IMR-90 (cell line): ENCODE measurements around the gene CDKN2B-AS1. TPM values are rescaled to one million over a fixed set of nuclear protein-coding genes. Genes with fewer than 3 reads are reported as not detected.

Experiments used
- ATAC-seq: fragments of 200-7000 bp; cut with Tn5 transposase; 2 replicates; pipeline ENCODE4 v1.9.1; 2020; ENCODE audit warnings: low read depth, mild to moderate bottlenecking, moderate library complexity
- BruUV-seq: library from RNA; stranded (reverse); fragments of 400-500 nt; replicated peaks from 2 replicates; lab custom pipeline; 2021; lab: Mats Ljungman, UMichigan
- CTCF ChIA-PET: fragments of 300-600 bp; formaldehyde crosslinking; extraction: SDS; loops from one replicate; lab custom pipeline; 2021; ENCODE audit warnings: antibody characterized with exemption; lab: Yijun Ruan, JAX
- POLR2A ChIA-PET: fragments of 300-600 bp; sonication (Branson Sonifier 250); formaldehyde crosslinking; loops from one replicate; lab custom pipeline; 2022; ENCODE audit warnings: antibody characterized with exemption; ENCODE audit not compliant: unreplicated experiment; lab: Charles Lee
- DNase-seq: peaks from one replicate; pipeline ENCODE4 v3.0.0; 2013
- H2AFZ ChIP-seq: replicated peaks from 2 replicates; pipeline ENCODE3; 2013; ENCODE audit warnings: low read length, mild to moderate bottlenecking; ENCODE audit not compliant: poor library complexity
- H2AK5ac ChIP-seq: 2 replicates; pipeline ENCODE4 v1.6.1; 2013; ENCODE audit warnings: low read depth, low read length, inconsistent platforms
- H2AK9ac ChIP-seq: replicated peaks from 2 replicates; pipeline ENCODE3; 2013; ENCODE audit warnings: mild to moderate bottlenecking, low read depth, low read length, moderate library complexity; ENCODE audit not compliant: poor library complexity
- H2BK120ac ChIP-seq: 2 replicates; pipeline ENCODE4 v1.6.1; 2013; ENCODE audit warnings: low read depth, low read length, inconsistent platforms
- H2BK15ac ChIP-seq: 3 replicates; pipeline ENCODE4 v1.6.1; 2013; ENCODE audit warnings: low read depth, low read length, inconsistent platforms
- H2BK20ac ChIP-seq: 2 replicates; pipeline ENCODE4 v1.6.1; 2013; ENCODE audit warnings: low read depth, mild to moderate bottlenecking, inconsistent platforms, low read length, moderate library complexity
- H2BK5ac ChIP-seq: 2 replicates; pipeline ENCODE4 v1.6.1; 2013; ENCODE audit warnings: mild to moderate bottlenecking, low read depth, low read length, inconsistent platforms; ENCODE audit not compliant: poor library complexity, severe bottlenecking
- H3K14ac ChIP-seq: replicated peaks from 2 replicates; pipeline ENCODE4 v1.6.1; 2013; ENCODE audit warnings: low read depth, low read length, inconsistent platforms
- H3K18ac ChIP-seq: 2 replicates; pipeline ENCODE4 v1.6.1; 2013; ENCODE audit warnings: low read depth, low read length, control low read depth
- H3K23ac ChIP-seq: 2 replicates; pipeline ENCODE4 v1.6.1; 2013; ENCODE audit warnings: low read depth, low read length, inconsistent platforms
- H3K27ac ChIP-seq: 2 replicates; pipeline ENCODE4 v1.5.1; 2013; ENCODE audit warnings: mild to moderate bottlenecking, control low read depth, low read length; ENCODE audit not compliant: insufficient read depth
- H3K27me3 ChIP-seq: 2 replicates; pipeline ENCODE4 v1.6.1; 2013; ENCODE audit warnings: low read length; ENCODE audit not compliant: control insufficient read depth, insufficient read depth
- H3K36me3 ChIP-seq: 2 replicates; pipeline ENCODE4 v1.6.1; 2013; ENCODE audit warnings: low read length, mixed read lengths; ENCODE audit not compliant: control insufficient read depth, insufficient read depth
- H3K4ac ChIP-seq: 2 replicates; pipeline ENCODE4 v1.6.1; 2013; ENCODE audit warnings: low read depth, low read length, inconsistent platforms
- H3K4me1 ChIP-seq: 2 replicates; pipeline ENCODE4 v1.6.1; 2013; ENCODE audit warnings: low read length, mixed read lengths; ENCODE audit not compliant: control insufficient read depth, insufficient read depth
- H3K4me2 ChIP-seq: 2 replicates; pipeline ENCODE4 v1.6.1; 2013; ENCODE audit warnings: low read depth, mild to moderate bottlenecking, control low read depth, low read length, moderate library complexity
- H3K4me3 ChIP-seq: 2 replicates; pipeline ENCODE4 v1.5.1; 2013; ENCODE audit warnings: low read depth, mild to moderate bottlenecking, control low read depth, low read length, moderate library complexity; ENCODE audit not compliant: insufficient read depth
- H3K56ac ChIP-seq: 2 replicates; pipeline ENCODE4 v1.6.1; 2013; ENCODE audit warnings: low read length, inconsistent platforms; ENCODE audit not compliant: insufficient read depth; ENCODE audit errors: extremely low read depth
- H3K79me1 ChIP-seq, 2 experiments: 2 replicates each; pipeline ENCODE4 v1.6.1; 2013; ENCODE audit warnings: low read length in 2 of 2, inconsistent platforms in 1 of 2, low read depth in 1 of 2
- H3K9ac ChIP-seq: 2 replicates; pipeline ENCODE4 v1.6.1; 2013; ENCODE audit warnings: low read depth, low read length, control low read depth
- H3K9me1 ChIP-seq: 2 replicates; pipeline ENCODE4 v1.6.1; 2013; ENCODE audit warnings: low read length, inconsistent platforms; ENCODE audit not compliant: insufficient read depth
- H3K9me3 ChIP-seq: 2 replicates; pipeline ENCODE4 v1.6.1; 2013; ENCODE audit warnings: low read length; ENCODE audit not compliant: control insufficient read depth, insufficient read depth
- H4K20me1 ChIP-seq: 2 replicates; pipeline ENCODE4 v1.6.1; 2013; ENCODE audit warnings: low read length, inconsistent platforms; ENCODE audit not compliant: insufficient read depth
- H4K5ac ChIP-seq: 2 replicates; pipeline ENCODE4 v1.6.1; 2013; ENCODE audit warnings: mild to moderate bottlenecking, low read depth, low read length, control low read depth
- H4K8ac ChIP-seq, 2 experiments: 2 replicates each; pipeline ENCODE4 v1.6.1; 2013; ENCODE audit warnings: low read depth in 2 of 2, low read length in 2 of 2, control low read depth in 1 of 2, inconsistent platforms in 1 of 2
- H4K91ac ChIP-seq: 2 replicates; pipeline ENCODE4 v1.6.1; 2013; ENCODE audit warnings: low read depth, low read length, inconsistent platforms; ENCODE audit not compliant: insufficient read depth
- MAFK ChIP-seq: IDR thresholded peaks from 2 replicates; pipeline ENCODE4 v1.6.1; 2012; ENCODE audit warnings: low read depth, low read length, improper control_type of control experiment
- POLR2A ChIP-seq: IDR thresholded peaks from 2 replicates; pipeline ENCODE4 v1.6.1; 2012; ENCODE audit warnings: mild to moderate bottlenecking, low read depth, low read length
- WGBS, 2 experiments: methylation state at CpG; one replicate each; pipeline versions ENCODE4 v1.1.5 to v1.1.7; 2013; ENCODE audit warnings: missing lambda C conversion rate in 2 of 2; ENCODE audit not compliant: insufficient read length in 1 of 2; ENCODE audit errors: extremely low coverage in 2 of 2; 5-methylcytosine and 5-hydroxymethylcytosine counted together
- dilution Hi-C: fragments of 300-500 bp; cut with HindIII; formaldehyde crosslinking; loops from one replicate; pipeline ENCODE4 v1.14.3; 2018; ENCODE audit warnings: low sequenced_read_pairs; ENCODE audit not compliant: unreplicated experiment
- in situ Hi-C: fragments of 300-500 bp; cut with MboI; formaldehyde crosslinking; loops from 3 replicates; pipeline ENCODE4 v1.14.3; 2019; ENCODE audit warnings: low sequenced_read_pairs, inconsistent platforms, mixed read lengths
- intact Hi-C: fragments of 100-400 bp; cut with micrococcal nuclease; formaldehyde crosslinking; loops from 2 replicates; pipeline ENCODE4 v1.10.0; 2022
- polyA plus RNA-seq, 3 experiments: library from polyadenylated mRNA; depleted of rRNA; stranded (reverse); fragments of >200 nt; gene quantifications; 2 replicates each; pipeline ENCODE4 v1.2.3, GENCODE V29; 2012; ENCODE audit warnings: low replicate concordance in 1 of 3
- total RNA-seq: library from RNA; depleted of rRNA; stranded (reverse); fragments of >200 nt; gene quantifications from 2 replicates; pipeline ENCODE4 v1.2.3, GENCODE V29; 2012

The CDKN2B-AS1 gene
- total and polyA plus RNA-seq, 2 of the 4 experiments (the other 2 are of a cell fraction), result 1.0 to 1.1 TPM

DNA sequence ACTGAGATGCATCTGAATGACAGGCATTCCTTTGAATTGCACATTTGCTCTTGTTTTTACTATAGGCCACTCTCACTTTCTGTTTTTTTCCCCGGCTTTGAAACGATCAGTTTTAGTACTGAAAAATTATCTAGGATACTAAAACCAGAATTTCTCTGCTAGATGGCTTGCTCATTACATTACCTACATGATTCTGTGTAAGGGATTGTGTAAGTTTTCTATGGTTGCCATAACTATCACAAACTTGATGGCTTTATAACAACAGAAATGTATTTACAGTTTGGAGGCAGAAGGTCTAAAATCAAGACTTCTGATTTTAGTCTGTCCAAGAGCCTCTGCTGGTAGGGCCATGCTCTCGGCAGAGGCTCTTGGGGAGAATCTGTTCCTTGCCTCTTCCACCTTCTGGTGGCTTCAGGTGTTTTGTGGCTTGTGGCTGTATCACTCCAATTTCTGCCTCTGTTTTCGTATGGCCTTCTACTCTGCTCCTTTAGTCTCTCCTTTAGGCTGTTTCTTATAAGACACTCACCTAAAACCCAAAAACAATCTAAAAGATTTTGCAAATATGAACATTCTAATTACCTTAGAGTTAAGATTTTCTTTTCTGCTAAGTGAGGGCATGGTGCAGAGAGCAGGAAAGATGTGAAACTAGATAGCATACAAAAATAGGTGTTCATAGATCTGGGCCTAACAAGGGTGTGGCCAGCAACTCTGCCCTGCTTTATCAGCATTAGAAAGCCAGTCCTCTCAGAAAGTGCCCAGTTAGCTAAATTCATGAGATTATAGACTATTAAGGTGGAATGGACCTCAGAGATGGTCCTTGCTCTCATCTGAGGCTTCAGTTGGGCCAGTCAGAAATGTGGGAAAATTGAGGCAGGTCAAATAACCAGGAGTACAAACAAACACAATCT is 107.8 kb downstream of the CDKN2B-AS1 start:
- H3K9me3 ChIP-seq, result no peaks in the 10 kb centered on the region
- H3K79me1 ChIP-seq, result no peaks in the 10 kb centered on the region
- H3K23ac ChIP-seq, result peak overlapping the region; percentile 84
- H4K91ac ChIP-seq, result peak overlapping the region; percentile 79
- H3K4me1 ChIP-seq, result peaks cover 20% of the 10 kb centered on the region
- peak overlapping the region; percentile 80 for H2BK5ac ChIP-seq
- H2AFZ ChIP-seq, result peak overlapping the region; percentile 45
- peak overlapping the region; percentile 95 for H2BK120ac ChIP-seq
- no peak overlapping the region for H3K4me2 ChIP-seq
- no peaks in the 10 kb centered on the region for H3K36me3 ChIP-seq
- no CpG with 5 or more reads among the region's 4 CpGs for WGBS, 2 experiments
- peak overlapping the region; percentile 89 for H3K4ac ChIP-seq
- TF ChIP-seq MAFK (peak; percentile 55; the same call in 1 of the 2 replicates), POLR2A (no peak)
- no TSS peak for BruUV-seq
- peak overlapping the region; percentile 30 to 80; a peak in 3 of 4 replicates for H4K8ac ChIP-seq
- peak overlapping the region; percentile 1 for H2AK9ac ChIP-seq
- H4K20me1 ChIP-seq, result no peaks in the 10 kb centered on the region
- dilution Hi-C loops, result no loop called here
- H3K9ac ChIP-seq, result no peak overlapping the region
- peak overlapping the region; percentile 92 for H3K18ac ChIP-seq
- ATAC-seq (no peak), DNase-seq (no peak)
- peak overlapping the region; percentile 76 for H2AK5ac ChIP-seq
- peak overlapping the region; percentile 84 for H3K14ac ChIP-seq
- peak overlapping the region; percentile 89 for H4K5ac ChIP-seq
- H3K27me3 ChIP-seq, result no peaks in the 10 kb centered on the region
- peak overlapping the region; percentile 69 for H3K56ac ChIP-seq
- no peak overlapping the region for H3K4me3 ChIP-seq
- ChIA-PET POLR2A (interaction anchor here (0.7 kb wide), 1 partner anchor 94 kb away, joined by 3 read pairs; the partner anchor contains the start of gene CDKN2B), CTCF (interaction anchor here (1.1 to 1.5 kb wide), 4 partner anchors 17 to 142 kb away, joined by 3 to 7 read pairs (median 3); partner anchors contain the start of gene CDKN2B)
- H3K9me1 ChIP-seq, result peaks cover 19% of the 10 kb centered on the region
- peak overlapping the region; percentile 61 for H2BK15ac ChIP-seq
- H2BK20ac ChIP-seq, result peak overlapping the region; percentile 94
- intact Hi-C loops, result loop anchor here (1.0 to 5.0 kb wide), 4 partner anchors 18 to 136 kb away; partner anchors contain the start of gene CDKN2B
- in situ Hi-C loops, result loop anchor here (25.0 kb wide), 1 partner anchor 290 kb away; the partner anchor contains the start of gene MTAP
- H3K27ac ChIP-seq, result peak overlapping the region; percentile 73; the same call in 1 of the 2 replicates
